Tongue (tissue), 2 donors: Measurements from ENCODE around the gene MYL2. TPM values are rescaled to one million over a fixed set of nuclear protein-coding genes. Genes with fewer than 3 reads are reported as not detected.
"Not testable (repeated sequence)": the region's sequence is repeated elsewhere in the genome, so short reads cannot be mapped to it uniquely, and the experiment has no call there.

Experiments
- DNase-seq: peaks from one replicate; pipeline ENCODE4 v3.0.0-alpha.2; 2015
- total RNA-seq: library from RNA; depleted of rRNA; stranded (reverse); fragments of >200 nt; gene quantifications from one replicate; pipeline ENCODE4 v1.2.3, GENCODE V29; 2014

Gene MYL2
- 55.5 TPM for total RNA-seq

DNA sequence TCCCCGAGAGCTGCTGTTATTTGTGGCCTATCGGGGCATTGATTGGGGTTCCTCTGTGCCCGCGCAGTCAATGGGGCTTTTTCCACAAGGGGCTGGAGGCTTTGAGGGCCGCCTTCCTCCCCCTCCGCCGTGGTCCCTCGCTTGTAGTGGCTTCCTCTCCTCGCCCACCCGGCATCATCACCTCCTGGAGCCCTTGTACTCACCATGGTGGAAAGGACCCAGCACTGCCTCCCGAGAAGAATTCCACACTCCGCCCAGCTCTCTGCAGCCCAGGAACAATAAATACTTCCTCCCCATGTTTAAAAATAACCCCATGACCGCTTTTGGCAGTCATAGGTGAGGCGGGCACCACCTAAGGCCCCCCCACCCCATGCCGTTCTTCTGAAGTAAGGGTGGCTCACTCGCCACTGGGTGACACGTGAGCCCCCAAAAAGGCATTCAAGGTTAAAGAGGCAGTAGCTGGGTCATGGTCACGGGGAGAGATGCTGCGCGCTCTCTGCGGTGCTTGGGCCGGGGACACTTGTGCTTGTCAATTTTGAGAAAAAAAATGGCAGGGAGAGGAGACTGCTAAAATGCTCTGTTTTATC, at the start of gene MYL2:
Gene MYL2 (minus strand): TSS at position 256 of the 587 bp plus-strand sequence. CDS start 50 bp downstream, at position 206.
- DNase-seq = peak; percentile 24

DNA sequence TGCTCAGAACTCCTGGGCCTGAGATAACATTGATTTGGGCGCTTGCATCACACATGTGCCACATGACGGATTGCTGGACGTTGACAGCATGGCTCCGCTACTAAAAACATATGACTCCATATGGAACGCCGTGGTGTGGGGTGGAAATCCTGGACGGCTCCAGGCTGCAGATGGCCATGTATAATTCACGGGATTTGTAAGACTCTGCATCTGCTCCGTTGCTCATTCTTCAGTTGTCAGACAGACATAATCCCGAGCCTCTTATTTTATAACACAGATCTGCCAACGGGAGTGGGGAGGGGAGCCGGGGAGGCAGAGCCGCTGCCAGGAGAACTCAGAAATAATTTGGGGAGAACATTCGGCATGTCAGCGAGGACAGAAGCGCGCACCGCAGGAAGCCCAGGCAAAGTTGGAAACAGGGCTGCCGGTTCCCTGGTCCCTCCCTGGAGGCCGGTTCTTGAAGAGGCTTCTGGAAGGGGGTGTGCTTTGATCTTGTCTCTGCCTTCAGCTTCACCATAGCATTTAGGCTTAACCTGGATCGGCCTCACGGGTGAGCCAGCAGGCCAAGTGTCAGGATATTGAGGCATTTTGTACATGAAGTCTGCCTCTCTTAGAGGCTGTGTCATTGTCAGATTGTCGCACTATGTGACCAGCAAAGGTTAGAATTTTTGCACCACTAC, 45.8 kb upstream of the MYL2 start:
- DNase-seq = peak; percentile 92

DNA sequence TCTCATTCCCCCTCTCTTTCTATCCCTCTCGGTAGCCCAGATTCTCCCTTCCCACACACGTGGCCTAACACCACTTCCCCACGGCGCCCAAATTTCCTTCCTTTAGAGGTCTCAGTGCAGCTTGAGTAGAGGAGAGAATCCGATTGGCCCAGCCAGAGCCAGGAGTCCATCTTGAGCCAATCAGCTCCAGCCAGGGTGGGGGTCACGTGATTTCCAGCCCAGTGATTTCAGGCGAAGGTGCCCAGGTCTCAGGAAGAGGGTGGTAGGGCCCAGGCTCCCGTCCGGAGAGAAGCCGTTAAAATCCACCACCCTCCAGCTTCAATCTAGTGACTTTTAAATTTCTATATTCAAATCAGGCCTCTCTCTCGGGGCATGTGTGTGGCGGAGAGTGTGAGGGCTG, 45.2 kb upstream of the MYL2 start:
- no peak for DNase-seq

GRCh38 chr12:110960795-110961194, 40.4 kb upstream of the MYL2 start:
- no peak for DNase-seq

DNA sequence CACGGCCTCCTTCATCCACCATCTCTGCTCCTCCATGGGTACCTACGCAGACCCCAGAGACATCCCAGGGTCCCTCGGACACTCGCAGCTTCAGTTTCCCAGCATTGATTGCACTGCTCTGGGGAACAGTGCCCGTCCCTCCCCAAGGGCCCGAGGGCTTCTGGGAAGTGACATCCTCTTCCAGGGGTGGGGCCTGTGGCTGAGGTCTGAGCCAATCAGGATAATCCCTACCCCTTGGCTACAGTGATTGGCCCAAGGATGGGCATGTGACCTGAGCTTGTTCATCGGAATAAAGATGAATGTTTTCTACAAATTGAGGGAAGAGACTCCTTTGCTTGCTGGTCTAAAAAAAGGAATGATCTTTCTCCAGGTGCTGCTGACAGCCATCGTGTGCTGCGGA, 37.3 kb upstream of the MYL2 start:
- no peak for DNase-seq

- no peak for DNase-seq
Observed at GRCh38 chr12:110957159-110957558, 36.8 kb upstream of the MYL2 start.

DNA sequence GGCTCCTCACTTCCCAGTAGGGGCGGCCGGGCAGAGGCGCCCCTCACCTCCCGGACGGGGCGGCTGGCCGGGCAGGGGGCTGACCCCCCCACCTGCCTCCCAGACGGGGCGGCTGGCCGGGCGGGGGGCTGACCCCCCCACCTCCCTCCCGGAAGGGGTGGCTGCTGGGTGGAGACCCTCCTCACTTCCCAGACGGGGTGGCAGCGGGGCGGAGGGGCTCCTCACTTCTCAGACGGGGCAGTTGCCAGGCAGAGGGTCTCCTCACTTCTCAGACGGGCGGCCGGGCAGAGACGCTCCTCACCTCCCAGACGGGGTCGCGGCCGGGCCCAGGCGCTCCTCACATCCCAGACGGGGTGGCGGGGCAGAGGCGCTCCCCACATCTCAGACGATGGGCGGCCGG, 30.5 kb upstream of the MYL2 start:
- not testable (repeated sequence) for DNase-seq

DNA sequence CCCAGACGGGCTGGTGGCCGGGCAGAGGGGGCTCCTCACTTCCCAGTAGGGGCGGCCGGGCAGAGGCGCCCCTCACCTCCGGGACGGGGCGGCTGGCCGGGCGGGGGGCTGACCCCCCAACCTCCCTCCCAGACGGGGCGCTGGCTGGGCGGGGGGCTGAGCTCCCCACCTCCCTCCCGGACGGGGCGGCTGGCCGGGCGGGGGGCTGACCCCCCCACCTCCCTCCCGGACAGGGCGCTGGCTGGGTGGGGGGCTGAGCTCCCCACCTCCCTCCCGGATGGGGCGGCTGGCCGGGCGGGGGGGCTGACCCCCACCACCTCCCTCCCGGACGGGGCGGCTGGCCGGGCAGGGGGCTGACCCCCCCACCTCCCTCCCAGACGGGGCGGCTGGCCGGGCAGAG, 30.1 kb upstream of the MYL2 start:
- DNase-seq = not testable (repeated sequence)

GRCh38 chr12:110948041-110948440, 27.7 kb upstream of the MYL2 start:
- no peak for DNase-seq

DNA sequence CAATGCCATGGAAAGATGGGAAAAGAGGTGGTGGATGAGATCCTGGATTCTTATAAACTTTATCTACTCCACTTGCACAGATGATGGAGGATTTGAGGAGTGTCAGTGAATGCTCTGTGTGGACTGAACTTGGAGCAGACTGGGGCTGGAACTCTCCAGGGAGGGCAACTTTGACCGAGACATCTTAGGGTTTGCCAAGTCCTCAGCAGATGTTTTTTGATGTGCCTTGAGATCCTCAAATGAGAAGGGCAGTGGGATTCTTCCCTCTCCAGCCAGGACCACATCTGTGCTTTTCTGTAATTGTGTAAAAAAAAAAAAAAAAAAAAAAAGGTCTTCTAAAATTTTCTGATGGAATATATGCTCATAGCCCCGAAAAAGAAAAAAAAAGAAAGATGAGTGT, 23.0 kb upstream of the MYL2 start:
- DNase-seq = peak; percentile 42

DNA sequence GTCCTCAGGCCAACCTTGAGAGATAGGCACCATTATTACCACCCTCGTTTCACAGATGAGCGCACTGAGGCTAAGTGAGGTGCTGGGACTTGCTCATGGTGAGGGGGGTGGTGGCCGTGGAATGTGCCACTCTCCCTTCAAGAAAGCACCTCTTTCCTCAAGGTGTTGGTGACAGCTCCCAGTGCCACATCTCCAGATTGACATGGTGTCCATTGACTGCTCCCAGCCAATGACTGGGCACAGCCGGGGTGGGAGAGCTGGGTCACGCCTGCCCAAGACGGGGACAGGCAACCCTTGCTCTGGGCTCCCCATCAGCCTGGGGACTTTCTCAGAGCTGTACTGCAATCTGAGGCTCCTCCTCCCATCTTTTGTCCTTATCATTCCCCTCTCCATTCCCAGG, 21.0 kb upstream of the MYL2 start:
- DNase-seq = no peak

- DNase-seq = no peak
Observed at GRCh38 chr12:110940933-110941332, 20.6 kb upstream of the MYL2 start.

GRCh38 chr12:110940296-110940695, 19.9 kb upstream of the MYL2 start:
- no peak for DNase-seq

DNA sequence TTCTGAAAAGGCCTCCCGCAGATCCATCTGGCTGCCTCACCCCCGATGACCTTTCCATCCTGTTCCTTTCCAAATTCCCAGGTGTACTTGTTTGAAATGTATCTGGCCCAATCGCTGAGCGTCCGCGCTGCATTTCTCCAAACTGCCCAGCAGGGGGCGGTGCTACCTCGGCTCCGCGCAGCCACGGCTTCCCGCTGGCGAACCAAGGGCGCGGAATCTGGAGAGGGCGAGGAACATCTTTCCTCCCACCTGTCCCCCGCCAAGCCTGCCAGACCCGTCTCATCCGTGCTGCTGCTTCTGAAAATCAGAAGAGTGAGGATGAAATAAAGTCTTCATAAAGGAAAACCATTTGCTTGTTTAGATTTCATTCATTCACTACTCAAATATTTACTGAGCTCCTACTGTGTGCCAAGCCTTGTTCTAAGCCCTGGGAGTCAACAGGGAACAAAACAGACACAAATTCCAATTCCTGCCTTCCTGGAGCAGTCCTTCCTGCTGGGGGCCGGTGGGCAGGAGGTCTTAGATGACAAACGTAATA, 16.8 kb upstream of the MYL2 start:
- peak; percentile 85 for DNase-seq

DNA sequence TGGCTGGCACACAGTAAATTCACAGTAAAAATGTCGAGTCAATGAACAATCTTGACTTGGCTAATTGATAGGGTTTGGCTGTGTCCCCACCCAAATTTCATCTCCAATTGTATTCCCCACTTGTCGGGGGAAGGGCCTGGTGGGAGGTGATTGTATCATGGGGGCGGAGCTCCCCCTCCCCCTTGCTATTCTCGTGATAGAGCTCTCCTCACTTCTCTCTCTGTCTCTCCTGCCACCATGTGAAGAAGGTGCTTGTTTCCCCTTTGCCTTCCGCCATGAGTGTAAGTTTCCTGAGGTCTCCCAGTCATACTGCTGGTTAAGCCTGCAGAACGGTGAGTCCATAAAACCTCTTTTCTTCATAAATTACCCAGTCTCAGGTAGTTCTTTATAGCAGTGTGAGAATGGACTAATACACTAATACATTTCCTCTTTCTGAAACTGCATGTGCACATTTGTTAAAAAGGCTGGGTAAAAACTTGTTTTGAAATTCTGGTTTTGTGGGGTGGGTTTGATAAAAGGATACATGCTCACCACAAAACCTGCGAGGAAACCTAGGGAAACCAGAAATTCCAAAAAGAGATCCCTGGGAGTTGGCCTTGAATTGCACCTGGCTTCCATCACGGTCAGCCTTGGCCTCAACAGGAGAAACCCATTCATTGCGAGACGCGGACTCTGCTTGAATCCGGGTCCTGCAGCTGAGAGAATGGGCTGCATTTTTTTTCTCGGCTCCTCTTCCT, 16.2 kb upstream of the MYL2 start:
- no peak for DNase-seq

GRCh38 chr12:110935588-110935987, 15.2 kb upstream of the MYL2 start:
- DNase-seq = no peak

- DNase-seq = no peak
Observed at GRCh38 chr12:110934093-110934852, 13.9 kb upstream of the MYL2 start.

DNA sequence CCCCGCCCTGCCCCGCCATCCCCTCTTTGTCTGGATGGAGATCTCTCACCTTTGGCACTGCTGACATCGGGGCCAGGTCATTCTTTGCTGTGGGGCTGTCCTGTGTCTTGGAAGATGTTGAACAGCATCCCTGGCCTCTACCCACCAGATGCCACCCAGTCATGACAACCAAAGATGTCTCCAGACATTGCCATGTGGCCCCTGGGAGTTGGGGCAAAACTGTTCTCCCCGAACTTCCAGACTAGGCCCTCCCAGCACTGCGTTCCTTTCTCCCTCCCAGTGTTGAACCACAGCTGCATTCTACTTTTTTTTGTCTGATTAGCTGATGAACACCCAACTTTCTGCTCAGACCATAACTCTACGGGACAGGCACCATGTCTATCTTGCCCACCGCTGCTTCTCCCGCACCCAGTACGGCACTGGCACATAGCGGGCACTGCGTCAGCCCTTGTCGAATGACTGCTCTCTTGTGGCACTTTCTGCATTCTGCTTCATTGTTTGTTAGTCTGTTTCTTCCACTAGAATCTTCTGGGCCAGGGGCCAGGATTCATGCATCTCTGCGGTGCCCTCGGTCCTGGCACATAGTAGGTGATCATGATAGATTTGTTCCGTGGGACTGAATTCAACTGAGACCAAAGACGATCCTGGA, 13.1 kb upstream of the MYL2 start:
- no peak for DNase-seq

GRCh38 chr12:110932046-110932445, 11.7 kb upstream of the MYL2 start:
- DNase-seq = peak; percentile 22

- DNase-seq = peak; percentile 91
Observed at GRCh38 chr12:110931315-110931728, 10.9 kb upstream of the MYL2 start.

DNA sequence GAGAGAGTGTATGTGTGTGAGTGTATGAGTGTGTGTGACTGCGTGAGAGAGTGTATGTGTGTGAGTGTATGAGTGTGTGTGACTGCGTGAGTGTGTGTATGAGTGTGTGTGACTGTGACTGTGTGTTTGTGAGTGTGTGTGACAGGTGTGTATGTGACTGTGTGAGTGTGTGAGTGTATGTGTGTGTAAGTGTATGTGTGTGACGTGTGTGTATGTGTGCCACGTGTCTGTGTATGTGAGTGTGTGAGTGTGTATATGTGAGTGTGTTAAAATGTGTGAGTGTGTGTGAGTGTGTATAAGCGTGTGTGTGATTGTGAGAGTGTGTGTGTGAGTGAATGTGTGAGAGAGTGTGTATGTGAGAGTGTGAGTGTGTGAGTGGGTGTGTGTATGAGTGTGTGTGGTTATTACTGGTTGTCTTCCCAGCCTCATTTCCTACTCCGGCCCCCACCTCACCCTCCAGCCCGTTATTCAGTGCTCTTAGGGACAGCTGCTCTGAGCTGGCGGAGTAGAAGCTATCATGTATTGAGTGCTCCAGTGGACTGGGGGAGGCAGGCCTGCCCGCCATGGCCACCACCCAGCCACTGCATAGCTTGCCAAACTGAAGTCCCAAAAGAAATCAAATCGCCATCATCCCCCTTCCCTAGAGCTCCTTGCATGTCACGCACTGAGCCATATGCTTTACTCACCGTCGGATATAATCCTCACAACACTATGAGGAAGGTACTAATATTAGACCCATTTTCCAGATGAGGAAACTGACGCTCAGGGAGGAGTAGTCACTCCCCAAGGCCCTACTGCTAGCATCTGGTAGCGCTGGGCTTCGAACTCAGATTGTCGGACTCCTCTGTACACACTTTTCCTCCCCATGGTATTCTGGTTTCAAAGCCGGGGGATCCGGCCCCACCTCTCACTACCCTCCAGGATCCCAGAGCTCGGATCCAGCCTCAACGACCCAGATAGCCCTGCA, 10.3 kb upstream of the MYL2 start:
- DNase-seq = peak; percentile 56
